IPS-18c (cell line): ENCODE measurements around the gene TOM1L2.

Source experiments
- H3K4me3 ChIP-seq: 2 replicates; pipeline ENCODE4 v1.7.0; 2013; ENCODE audit warnings: low read depth, mild to moderate bottlenecking, low read length, moderate library complexity; ENCODE audit not compliant: insufficient read depth
- H3K9me3 ChIP-seq: one replicate; pipeline ENCODE4 v1.6.1; 2013; ENCODE audit warnings: mild to moderate bottlenecking, low read length, moderate library complexity; ENCODE audit not compliant: control insufficient read depth, insufficient read depth

TOM1L2 gene

GRCh38 chr17:17900615-17901520 is 71.3 kb downstream of the TOM1L2 start:
- Histone ChIP-seq H3K9me3 (no peaks in the 10 kb centered on the region), H3K4me3 (no peak overlapping the region)

GRCh38 chr17:17899486-17899885 is 72.7 kb downstream of the TOM1L2 start:
- H3K4me3 ChIP-seq, result no peak overlapping the region

GRCh38 chr17:17898673-17899072 is 73.5 kb downstream of the TOM1L2 start:
- Histone ChIP-seq H3K9me3 (no peaks in the 10 kb centered on the region), H3K4me3 (no peak overlapping the region)

More at GRCh38 chr17:17899486-17899885, 72.7 kb downstream of the TOM1L2 start:
- no peaks in the 10 kb centered on the region for H3K9me3 ChIP-seq

GRCh38 chr17:17897442-17897841 is 74.8 kb downstream of the TOM1L2 start:
- no peak overlapping the region for H3K4me3 ChIP-seq
- H3K9me3 ChIP-seq, result no peaks in the 10 kb centered on the region

GRCh38 chr17:17896746-17897145 is 75.5 kb downstream of the TOM1L2 start:
- no peak overlapping the region for H3K4me3 ChIP-seq
- H3K9me3 ChIP-seq, result no peaks in the 10 kb centered on the region

GRCh38 chr17:17893801-17894644 is 78.2 kb downstream of the TOM1L2 start:
- no peak overlapping the region for H3K4me3 ChIP-seq
- H3K9me3 ChIP-seq, result no peaks in the 10 kb centered on the region

GRCh38 chr17:17892731-17893130 is 79.5 kb downstream of the TOM1L2 start:
- H3K9me3 ChIP-seq, result no peaks in the 10 kb centered on the region
- no peak overlapping the region for H3K4me3 ChIP-seq

- H3K9me3 ChIP-seq, result no peaks in the 10 kb centered on the region
- H3K4me3 ChIP-seq, result no peak overlapping the region
Observed at GRCh38 chr17:17892009-17892408, 80.2 kb downstream of the TOM1L2 start.

GRCh38 chr17:17890773-17891759 is 81.1 kb downstream of the TOM1L2 start:
- H3K9me3 ChIP-seq, result no peaks in the 10 kb centered on the region
- no peak overlapping the region for H3K4me3 ChIP-seq

- no peak overlapping the region for H3K4me3 ChIP-seq
- H3K9me3 ChIP-seq, result no peaks in the 10 kb centered on the region
Observed at GRCh38 chr17:17889922-17890321, 82.3 kb downstream of the TOM1L2 start.

- H3K9me3 ChIP-seq, result no peaks in the 10 kb centered on the region
- H3K4me3 ChIP-seq, result no peak overlapping the region
Observed at GRCh38 chr17:17888821-17889220, 83.4 kb downstream of the TOM1L2 start.

- H3K4me3 ChIP-seq, result no peak overlapping the region
- no peaks in the 10 kb centered on the region for H3K9me3 ChIP-seq
Observed at GRCh38 chr17:17888371-17888770, 83.8 kb downstream of the TOM1L2 start.

GRCh38 chr17:17887752-17888304 is 84.4 kb downstream of the TOM1L2 start:
- Histone ChIP-seq H3K4me3 (no peak overlapping the region), H3K9me3 (no peaks in the 10 kb centered on the region)

GRCh38 chr17:17886726-17887125 is 85.5 kb downstream of the TOM1L2 start:
- H3K9me3 ChIP-seq, result no peaks in the 10 kb centered on the region

GRCh38 chr17:17886226-17886625 is 86.0 kb downstream of the TOM1L2 start:
- H3K9me3 ChIP-seq, result no peaks in the 10 kb centered on the region
- no peak overlapping the region for H3K4me3 ChIP-seq

More at GRCh38 chr17:17886726-17887125, 85.5 kb downstream of the TOM1L2 start:
- H3K4me3 ChIP-seq, result no peak overlapping the region
